LNCaP clone FGC (cell line): ENCODE results near the gene ADD1.
"Not testable (repeated sequence)": the region's sequence is repeated elsewhere in the genome, so short reads cannot be mapped to it uniquely, and the experiment has no call there.

ENCODE experiments used
- DNase-seq: peaks from one replicate; pipeline ENCODE4 v3.0.0-alpha.2; 2011; ENCODE audit warnings: low read depth
- H3K4me3 ChIP-seq: 2 replicates; pipeline ENCODE4 v1.5.1; 2011; ENCODE audit warnings: mild to moderate bottlenecking, low read depth, low read length, control low read depth
- TF ChIP-seq, protein P1 (sequence below): IDR thresholded peaks from 2 replicates; pipeline ENCODE4 v1.5.1; 2012; ENCODE audit warnings: mild to moderate bottlenecking; ENCODE audit not compliant: control insufficient read depth, insufficient read depth; ENCODE audit errors: extremely low read depth

ADD1 gene

DNA sequence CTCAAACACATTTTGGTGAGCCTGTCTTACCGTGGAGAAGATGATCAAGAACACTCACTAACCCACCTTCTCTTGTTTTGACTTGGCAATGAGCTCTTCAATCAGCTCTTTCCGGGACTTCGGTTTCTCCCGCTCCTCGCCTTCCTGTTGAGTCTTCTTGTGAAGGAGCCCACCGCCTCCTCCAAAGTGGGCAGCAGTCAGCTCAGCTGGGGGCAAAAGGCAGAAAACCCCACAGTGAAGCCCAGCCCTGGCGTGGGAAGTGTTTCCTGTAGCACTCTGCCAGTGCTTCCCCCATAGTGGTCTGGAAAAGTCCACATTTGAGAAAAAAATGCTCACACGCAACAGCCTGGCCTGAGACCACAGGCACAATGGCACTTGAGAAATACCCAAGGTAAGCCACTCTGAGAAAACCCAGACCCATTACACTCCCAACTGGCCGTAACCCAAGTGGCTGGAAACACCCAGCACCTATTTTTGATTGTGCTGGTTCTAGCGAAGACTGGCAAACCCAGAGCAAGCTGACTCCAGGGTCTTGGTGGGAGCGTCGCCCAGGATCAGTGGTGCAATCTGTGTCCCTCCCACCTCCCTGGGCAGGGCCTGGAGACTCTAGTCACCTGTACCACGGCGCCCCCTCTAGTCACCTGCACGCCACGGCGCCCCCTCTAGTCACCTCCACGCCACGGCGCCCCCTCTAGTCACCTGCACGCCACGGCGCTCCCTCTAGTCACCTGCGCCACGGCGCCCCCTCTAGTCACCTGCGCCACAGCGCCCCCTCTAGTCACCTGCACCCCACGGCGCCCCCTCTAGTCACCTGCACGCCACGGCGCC lies 110.9 kb downstream of the ADD1 start:
- H3K4me3 ChIP-seq = no peak overlapping the region
- no peak for DNase-seq
- TF ChIP-seq, protein P1, sequence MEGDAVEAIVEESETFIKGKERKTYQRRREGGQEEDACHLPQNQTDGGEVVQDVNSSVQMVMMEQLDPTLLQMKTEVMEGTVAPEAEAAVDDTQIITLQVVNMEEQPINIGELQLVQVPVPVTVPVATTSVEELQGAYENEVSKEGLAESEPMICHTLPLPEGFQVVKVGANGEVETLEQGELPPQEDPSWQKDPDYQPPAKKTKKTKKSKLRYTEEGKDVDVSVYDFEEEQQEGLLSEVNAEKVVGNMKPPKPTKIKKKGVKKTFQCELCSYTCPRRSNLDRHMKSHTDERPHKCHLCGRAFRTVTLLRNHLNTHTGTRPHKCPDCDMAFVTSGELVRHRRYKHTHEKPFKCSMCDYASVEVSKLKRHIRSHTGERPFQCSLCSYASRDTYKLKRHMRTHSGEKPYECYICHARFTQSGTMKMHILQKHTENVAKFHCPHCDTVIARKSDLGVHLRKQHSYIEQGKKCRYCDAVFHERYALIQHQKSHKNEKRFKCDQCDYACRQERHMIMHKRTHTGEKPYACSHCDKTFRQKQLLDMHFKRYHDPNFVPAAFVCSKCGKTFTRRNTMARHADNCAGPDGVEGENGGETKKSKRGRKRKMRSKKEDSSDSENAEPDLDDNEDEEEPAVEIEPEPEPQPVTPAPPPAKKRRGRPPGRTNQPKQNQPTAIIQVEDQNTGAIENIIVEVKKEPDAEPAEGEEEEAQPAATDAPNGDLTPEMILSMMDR = no peak; the same call in 1 of the 2 replicates

DNA sequence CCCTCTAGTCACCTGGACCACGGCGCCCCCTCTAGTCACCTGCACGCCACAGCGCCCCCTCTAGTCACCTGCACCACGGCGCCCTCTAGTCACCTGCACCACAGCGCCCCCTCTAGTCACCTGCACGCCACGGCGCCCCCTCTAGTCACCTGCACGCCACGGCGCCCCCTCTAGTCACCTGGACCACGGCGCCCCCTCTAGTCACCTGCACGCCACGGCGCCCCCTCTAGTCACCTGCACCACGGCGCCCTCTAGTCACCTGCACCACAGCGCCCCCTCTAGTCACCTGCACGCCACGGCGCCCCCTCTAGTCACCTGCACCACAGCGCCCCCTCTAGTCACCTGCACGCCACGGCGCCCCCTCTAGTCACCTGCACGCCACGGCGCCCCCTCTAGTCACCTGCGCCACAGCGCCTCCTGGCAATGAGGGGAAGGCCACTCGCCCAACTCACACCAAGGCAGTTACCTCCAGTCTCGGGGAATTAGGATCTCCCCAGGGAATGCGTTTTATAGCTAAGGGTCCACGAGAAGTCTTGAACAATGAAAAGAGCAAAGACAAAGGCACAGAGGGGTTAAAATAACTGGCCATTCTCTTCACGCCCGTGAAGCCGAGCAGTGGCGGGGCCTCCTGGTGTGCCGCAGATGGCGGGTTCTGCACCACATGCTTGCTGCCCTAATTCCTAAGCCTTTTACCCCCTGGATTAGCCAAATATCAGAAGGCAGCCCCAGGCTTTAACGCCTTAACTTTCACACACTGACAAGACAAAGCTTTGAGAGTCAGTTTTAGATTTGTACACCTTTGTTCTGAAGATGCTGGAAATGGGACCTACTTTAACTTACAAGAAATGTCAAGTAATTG lies 111.8 kb downstream of the ADD1 start:
- not testable (repeated sequence) for H3K4me3 ChIP-seq, DNase-seq
- TF ChIP-seq, protein P1 = peak; percentile 19; the same call in 1 of the 2 replicates

DNA sequence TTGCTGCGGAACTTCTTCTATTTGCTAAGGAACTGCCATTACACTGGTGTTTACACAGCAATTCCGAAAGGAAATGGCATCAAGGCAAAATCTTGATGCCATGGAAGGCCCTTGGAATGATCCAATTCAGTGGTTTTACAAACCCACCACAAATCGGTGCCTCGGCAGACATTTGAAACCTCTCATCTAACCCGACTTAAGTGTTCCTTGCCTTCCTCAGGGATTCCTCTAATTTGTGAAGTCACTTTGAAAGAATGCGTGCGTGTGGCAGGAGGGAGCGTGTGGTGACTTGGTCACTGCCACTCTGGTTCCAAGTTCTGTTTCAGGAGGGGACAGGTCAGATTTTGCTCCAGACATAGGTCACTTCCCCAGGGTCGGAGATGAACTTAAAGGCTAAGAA lies 114.8 kb downstream of the ADD1 start:
- no peak for DNase-seq
- TF ChIP-seq, protein P1 = no peak

DNA sequence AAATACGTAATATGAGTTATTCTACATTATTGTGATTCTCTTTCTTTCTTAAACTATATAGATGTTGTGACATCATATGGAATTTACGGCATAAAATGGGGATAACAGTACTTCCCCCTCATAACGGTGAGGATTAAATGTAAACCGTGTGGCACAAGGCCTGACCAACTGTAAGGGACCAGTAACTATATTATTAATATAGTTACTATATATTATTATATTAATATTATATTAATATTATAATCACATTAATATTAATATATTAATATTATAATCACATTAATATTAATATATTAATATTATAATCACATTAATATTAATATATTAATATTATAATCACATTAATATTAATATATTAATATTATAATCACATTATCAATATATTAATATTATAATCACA lies 116.8 kb downstream of the ADD1 start:
- H3K4me3 ChIP-seq, DNase-seq: not testable (repeated sequence)

More for the DNA sequence above, 114.8 kb downstream of the ADD1 start:
- H3K4me3 ChIP-seq = peak overlapping the region; percentile 24

DNA sequence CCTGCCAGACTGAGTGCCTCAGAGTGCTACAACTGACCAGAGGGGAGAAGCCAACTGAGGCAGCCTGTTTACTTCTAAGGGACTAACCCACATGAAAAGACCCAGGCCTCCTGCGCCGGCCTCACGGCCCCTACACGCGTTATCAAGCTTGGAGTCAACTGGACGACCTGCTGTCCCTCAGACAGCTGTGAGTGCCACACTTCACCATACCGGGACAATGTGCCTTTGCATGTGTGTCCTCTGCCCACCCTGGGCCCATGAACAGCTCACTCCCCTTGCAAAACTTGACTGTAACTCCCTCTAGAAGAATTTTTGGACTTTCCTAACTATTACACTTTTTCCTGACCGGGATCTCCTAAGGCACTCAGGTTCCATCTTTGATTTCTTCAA lies 117.8 kb downstream of the ADD1 start:
- DNase-seq = no peak
- H3K4me3 ChIP-seq = peak overlapping the region; percentile 96
- TF ChIP-seq, protein P1 = no peak

DNA sequence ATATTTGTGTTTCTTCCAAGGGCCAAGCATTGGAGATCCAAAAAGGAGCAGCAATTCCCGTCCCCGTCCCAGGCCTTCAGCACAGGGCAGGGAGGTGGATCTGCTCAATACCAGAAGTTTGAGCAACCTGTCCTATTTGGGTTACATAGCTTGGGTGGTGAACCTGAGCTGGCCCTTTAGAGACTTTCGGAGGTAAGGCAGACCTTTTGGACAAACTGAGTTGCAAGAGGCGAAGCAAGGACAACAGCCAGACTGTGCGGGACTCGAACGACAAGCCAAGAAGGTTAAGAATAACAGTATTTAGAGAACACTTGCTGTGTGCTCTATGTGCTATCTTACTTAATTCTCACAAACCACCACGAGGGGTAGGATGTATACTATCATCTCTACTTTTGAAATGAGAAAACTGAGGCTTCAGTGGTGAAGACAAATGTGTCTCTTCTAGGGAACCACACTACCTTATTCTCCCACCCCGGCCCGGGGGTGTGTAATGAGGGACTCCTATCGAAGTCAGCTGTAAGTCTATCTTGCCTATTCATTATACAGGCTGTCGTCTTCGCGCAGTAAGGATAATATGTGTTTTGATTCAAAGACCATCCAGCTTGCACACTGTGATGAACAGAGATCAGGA lies 118.3 kb downstream of the ADD1 start:
- peak overlapping the region; percentile 96 for H3K4me3 ChIP-seq
- TF ChIP-seq, protein P1 = no peak
- DNase-seq = no peak
